ENCODE data around the gene SEMA3C. TPM values are rescaled to one million over a fixed set of nuclear protein-coding genes. Genes with fewer than 3 reads are reported as not detected.

Gene SEMA3C
- total RNA-seq, 1 experiment from 2014 or later, result 57.8 TPM

- no peak for DNase-seq (ENCODE audit: low spot score)
Measured at GRCh38 chr7:80783186-80783677, 135.6 kb downstream of the SEMA3C start.

GRCh38 chr7:80781561-80781979 is 137.3 kb downstream of the SEMA3C start:
- DNase-seq (ENCODE audit: low spot score), result no peak

DNA sequence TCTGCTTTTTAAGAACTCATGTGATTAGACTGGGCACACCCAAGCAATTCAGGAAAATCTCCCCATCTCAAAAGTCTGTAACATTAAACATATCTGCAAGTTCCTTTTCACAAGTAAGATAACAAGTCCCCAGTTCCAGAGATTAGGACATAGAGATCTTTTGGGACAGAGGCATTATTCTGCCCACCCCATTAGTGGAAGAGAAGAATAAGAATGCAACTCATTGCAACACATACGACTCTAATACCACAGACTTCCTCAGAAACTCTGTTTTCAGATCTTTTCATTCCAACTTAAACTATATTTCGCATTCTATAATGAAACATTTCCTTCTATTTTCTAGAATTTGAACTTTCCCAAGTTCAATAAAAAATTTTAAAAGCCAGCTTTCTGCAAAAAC is 137.7 kb downstream of the SEMA3C start:
- DNase-seq (ENCODE audit: low spot score), result no peak

GRCh38 chr7:80779456-80779855 is 139.4 kb downstream of the SEMA3C start:
- DNase-seq (ENCODE audit: low spot score), result no peak

GRCh38 chr7:80775897-80776296 is 143.0 kb downstream of the SEMA3C start:
- DNase-seq (ENCODE audit: low spot score), result no peak

DNA sequence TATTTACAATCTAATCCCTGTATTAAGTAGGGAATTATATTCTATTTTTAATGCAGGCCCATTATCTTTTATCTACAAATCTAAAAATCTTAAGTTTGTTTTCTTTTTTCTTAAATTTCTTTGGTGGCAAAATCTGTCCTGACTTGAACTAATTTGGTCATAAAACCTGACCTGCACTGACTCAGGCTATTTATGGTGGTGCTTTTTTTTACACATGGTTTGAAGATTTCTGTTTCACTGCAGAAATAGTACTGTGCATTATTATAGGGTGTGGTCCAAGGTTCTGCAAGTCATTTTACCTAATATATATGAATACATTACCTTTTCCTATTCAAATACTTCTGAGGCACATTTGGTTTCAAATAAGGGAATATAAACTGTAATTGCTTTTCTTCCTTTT is 143.4 kb downstream of the SEMA3C start:
- no peak for DNase-seq (ENCODE audit: low spot score)

- no peak for DNase-seq (ENCODE audit: low spot score)
Measured at GRCh38 chr7:80774843-80775242, 144.0 kb downstream of the SEMA3C start.

- DNase-seq (ENCODE audit: low spot score), result no peak
Measured at GRCh38 chr7:80773787-80774508, 144.9 kb downstream of the SEMA3C start.

DNA sequence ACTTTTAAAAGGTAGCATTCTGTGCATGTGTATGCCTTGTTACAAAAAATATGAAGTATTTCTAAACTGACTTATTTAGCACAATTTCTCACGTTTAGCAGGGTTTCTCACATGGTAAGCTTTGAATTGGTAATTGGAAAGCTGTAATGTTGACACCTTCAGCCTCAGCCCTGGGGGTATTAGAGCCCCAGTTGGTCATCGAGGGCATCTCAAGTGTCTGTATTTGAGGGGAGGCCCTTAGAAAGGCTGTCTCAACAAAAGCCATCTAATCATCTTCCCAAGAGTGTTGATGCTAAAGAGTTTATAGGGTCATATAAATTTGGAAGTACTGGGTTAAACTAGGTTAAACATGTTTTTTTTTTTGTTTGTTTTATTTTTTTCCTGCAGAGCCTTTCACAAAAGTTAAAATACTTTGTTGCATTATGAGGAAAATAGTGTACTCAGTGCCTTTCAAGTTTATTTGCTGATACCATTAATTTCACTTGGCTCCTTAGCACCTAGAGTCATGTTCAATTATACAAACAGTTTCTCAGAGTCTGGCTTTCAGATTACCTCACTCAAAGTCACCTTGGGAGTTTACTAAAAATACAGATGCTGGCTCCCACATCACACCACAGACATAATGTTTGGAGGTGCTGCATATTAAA is 146.4 kb downstream of the SEMA3C start:
- DNase-seq (ENCODE audit: low spot score), result no peak

DNA sequence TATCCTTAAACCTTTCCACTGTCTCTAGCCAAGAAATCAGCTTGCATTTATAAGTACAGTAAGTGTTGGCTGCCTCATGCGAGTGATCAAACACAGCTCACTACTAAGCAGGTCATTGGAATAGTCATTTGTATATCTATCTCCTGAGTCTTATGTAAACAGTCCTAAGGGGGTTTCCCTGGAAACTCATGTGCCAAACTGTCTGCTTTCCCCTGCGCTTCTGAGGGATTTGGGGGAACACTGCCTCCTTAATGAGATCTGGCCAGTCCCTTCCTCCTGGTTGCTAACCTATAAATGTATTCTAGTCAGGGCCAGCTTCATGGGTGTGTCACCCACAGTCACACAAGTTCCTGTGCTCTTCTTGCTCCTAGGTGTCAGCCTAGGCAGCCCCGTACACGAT is 147.3 kb downstream of the SEMA3C start:
- DNase-seq (ENCODE audit: low spot score), result no peak

GRCh38 chr7:80770675-80771081 is 148.2 kb downstream of the SEMA3C start:
- DNase-seq (ENCODE audit: low spot score), result no peak

DNA sequence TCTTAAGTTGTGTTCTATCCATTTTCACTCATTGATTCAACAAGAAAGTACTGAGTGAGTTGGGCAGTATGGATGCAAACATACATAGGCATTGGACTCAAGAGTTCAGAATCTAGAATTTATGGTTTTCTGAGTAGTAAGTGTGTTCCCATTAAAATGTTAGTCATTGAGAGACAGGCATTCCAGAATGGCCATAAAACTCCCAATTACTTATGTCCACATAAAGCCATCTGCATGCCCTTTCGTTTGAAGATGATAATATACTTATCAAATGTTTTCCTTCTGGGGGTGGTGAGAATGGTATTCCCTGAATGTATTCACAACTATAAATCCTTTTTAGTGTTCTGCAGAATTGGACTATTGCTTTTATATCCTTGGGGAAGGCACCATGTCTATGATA is 148.8 kb downstream of the SEMA3C start:
- DNase-seq (ENCODE audit: low spot score), result no peak

GRCh38 chr7:80768756-80769155 is 150.1 kb downstream of the SEMA3C start:
- no peak for DNase-seq (ENCODE audit: low spot score)

DNA sequence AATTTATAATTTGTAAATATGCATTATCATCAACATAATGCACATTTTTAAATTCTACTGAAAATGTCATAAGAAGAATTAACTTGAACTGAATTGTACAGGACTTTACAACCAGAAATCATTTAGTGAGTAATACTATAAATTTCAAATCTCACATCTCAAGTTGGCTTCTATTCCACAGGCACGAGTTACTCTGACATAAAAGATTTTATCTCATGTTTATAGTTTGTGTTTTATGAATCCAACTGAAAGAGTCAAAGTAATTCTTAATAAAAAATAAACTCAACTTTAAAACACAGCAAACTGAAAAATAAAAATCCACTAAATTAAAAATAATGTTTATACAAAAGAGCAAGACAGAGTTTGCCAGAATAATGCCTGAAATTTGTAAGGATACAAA is 151.2 kb downstream of the SEMA3C start:
- DNase-seq (ENCODE audit: low spot score), result no peak

GRCh38 chr7:80766724-80767123 is 152.1 kb downstream of the SEMA3C start:
- DNase-seq (ENCODE audit: low spot score), result no peak

GRCh38 chr7:80764132-80764531 is 154.7 kb downstream of the SEMA3C start:
- DNase-seq (ENCODE audit: low spot score), result no peak

GRCh38 chr7:80763704-80764103 is 155.1 kb downstream of the SEMA3C start:
- no peak for DNase-seq (ENCODE audit: low spot score)

DNA sequence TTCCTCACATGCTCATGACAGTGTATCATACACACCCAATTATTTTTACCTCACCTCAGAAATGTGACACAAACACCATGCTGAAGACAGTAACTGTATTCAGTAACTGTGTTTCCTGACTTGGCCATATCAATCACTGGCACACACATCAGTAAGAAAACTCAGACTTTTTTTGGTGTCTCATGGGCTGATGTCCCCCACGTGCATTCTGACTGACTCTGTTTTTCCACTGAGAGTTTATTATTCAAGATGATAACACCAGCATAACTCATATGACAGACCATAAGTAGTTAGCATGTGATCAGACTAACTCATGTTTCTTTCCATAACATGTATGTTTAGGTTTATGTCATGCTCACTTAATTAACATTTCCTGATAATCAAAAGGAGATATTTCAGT is 155.6 kb downstream of the SEMA3C start:
- DNase-seq (ENCODE audit: low spot score), result no peak

DNA sequence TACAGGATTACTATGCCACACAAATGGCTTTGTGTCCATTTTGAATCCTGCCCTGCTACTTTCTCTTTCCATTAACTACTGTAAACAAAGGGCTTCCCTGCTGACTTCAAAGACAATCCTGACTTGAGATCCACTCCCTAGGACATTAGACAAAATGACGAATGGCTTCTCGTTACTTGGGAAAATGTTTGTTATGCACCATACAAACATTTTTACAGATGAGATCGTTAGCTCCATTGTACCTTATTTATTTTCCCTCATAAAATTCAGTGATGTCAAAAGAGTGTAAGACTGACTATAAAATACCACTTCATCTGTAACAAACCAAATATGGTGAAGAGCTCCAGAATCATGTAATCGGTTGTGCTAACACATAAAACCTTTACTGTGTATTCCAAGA is 158.6 kb downstream of the SEMA3C start:
- DNase-seq (ENCODE audit: low spot score), result no peak

DNA sequence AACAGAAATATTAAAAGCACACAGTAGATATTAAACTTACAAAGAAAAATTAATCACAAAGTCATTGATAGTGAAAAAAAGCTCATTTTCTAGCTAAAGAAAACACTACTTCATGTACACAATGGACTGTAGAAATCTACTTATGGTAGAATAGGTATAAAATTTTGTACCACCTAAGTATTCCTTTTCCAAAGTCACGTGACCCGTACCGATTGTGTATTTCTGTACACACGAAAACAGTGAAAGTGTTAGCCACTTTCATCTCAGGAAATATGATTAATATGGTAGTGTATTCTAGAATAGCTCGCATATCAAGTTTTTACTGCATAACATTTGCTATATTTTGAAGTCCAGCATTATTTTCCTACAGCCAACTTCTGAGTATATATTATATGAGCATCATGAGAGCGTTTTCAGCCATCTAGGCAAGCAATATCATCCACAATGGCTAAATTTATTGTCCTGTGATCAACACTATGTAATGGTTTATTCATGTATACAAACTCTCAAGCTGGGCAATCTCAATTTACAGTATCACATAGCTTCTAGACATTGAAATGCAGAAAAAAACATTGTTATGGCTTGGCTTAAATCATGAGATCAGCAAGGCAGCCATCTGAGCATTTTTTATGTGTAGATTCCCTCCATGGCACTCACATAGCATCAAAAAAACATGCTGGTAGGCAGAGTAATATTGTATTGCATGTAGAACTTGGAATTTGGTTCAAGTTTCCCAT is 165.7 kb downstream of the SEMA3C start:
- no peak for DNase-seq (ENCODE audit: low spot score)

GRCh38 chr7:80749270-80749669 is 169.6 kb downstream of the SEMA3C start:
- DNase-seq (ENCODE audit: low spot score), result no peak

DNA sequence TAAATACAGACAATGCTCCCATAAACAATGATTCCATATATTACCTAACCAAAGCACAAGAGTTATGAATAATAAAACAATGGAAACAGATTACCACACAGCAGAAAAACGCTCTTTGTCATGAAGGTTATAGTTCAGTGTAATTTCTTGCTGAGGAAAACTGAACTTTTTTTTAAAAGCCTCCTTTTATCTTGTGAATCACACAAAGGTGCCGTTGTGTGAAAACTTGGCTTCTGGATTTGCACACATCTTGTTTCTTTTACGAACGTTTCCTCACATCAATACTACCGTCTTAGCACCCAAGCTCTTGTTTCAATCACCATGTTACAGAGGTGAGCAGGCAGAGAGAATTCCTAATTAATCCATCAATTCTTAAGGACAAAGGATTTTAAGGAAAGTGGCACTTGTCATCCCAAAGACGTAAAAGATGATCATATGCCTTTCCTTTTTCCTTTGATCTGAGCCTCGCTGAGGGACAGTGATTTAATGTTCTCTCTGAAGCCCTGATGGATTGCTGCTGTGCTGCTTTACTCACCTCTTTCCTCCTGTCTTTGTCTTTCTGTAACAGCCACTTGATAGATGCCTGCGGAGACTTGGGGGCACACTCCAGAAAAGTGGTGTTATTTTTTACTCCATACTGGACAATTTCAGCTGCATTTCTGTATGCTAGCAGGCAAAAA is 170.3 kb downstream of the SEMA3C start:
- no peak for DNase-seq (ENCODE audit: low spot score)
